NCI-H82 treated with DMSO at 0.1 percent for 48 hours (cell line): Measurements from ENCODE around the gene ADCY4.
A peak's percentile ranks its signal among the peaks of the same experiment; 100 is the strongest.

Experiments
- DNase-seq: peaks from one replicate; lab custom pipeline; 2025; ENCODE audit not compliant: unreplicated experiment; lab: John Stamatoyannopoulos, UW

Gene ADCY4

GRCh38 chr14:24300326-24300980 lies 34.4 kb downstream of the ADCY4 start:
- DNase-seq: no peak

DNA sequence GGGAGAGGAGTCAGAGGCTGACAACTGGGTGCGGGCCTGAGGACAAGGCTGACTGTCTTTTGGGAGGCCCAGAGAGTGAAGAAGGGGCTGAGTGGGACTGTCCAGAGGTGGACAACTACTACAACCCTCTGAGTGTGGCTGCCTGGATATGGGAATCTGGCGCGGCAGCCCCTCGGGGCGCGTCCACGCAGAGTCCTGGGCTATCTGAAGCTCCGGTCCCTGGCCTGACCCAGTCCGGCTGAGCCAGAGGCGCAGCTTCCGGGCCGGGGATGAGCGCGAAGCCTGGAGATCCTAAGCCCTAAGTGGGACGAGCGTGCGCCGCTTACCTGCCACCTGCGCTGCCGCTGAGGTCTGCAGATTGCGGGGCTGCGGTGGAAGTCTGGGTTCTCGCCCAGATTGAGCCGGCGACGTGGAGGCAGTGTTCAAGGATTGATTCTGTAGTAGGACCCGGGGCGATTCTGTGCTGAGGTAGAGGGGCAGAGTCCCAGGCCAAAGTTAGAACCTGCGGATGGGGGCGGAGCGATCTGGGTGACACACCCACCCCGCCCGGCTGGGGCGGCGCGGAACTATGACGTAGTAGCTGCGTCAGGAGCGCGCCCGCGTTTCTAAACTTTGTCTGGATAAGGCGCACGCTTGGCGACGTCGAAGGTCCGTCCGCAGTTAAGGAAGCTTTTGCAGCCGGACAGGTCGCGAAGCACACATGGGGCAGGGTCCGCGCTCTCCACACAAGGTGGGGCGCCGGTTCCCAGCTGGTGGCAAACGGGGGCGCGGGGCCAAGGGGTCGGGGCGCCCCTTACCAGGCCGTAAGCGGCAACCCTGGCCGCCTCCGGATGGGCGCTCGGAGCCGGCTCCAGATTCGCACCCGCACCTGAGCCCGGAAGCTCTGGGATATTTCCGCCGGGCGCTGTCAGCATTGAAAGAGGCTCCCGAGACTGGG lies 35.3 kb downstream of the ADCY4 start, which contains the start of the genes DHRS1 and NOP9:
Gene DHRS1, minus strand, starts transcription at position 526 of the 937 bp plus-strand sequence. CDS start 674 bp downstream, outside the sequence.
Gene NOP9, plus strand, starts transcription at position 596 of the 937 bp plus-strand sequence. Its CDS starts 105 bp downstream, at position 701.
- DNase-seq: peak; percentile 51

DNA sequence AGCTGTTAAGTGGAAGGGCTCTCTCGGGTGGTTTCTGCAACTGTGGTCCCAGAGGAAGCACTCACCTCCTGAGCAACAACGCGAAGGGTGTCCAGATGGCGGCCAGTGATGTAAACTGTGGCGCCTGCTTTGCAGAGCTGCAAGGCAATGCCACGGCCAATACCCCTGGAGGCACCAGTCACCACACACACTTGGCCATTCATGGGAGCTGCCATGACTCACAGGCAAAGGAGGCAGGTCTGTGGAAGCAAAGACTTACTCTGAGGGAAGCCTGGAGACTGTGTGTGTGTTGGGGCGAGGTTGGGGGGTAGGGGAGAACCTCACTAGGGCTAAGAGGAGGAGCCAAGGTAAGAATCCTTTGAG lies 36.0 kb downstream of the ADCY4 start:
- no peak for DNase-seq

GRCh38 chr14:24297190-24297964 lies 37.5 kb downstream of the ADCY4 start:
- DNase-seq: peak; percentile 2

- DNase-seq: no peak
These were observed 38.3 kb downstream of the ADCY4 start for GRCh38 chr14:24296341-24297157.

- DNase-seq: no peak
These were observed 41.3 kb downstream of the ADCY4 start for GRCh38 chr14:24293525-24293924.

GRCh38 chr14:24292118-24292807 lies 42.6 kb downstream of the ADCY4 start:
- no peak for DNase-seq

DNA sequence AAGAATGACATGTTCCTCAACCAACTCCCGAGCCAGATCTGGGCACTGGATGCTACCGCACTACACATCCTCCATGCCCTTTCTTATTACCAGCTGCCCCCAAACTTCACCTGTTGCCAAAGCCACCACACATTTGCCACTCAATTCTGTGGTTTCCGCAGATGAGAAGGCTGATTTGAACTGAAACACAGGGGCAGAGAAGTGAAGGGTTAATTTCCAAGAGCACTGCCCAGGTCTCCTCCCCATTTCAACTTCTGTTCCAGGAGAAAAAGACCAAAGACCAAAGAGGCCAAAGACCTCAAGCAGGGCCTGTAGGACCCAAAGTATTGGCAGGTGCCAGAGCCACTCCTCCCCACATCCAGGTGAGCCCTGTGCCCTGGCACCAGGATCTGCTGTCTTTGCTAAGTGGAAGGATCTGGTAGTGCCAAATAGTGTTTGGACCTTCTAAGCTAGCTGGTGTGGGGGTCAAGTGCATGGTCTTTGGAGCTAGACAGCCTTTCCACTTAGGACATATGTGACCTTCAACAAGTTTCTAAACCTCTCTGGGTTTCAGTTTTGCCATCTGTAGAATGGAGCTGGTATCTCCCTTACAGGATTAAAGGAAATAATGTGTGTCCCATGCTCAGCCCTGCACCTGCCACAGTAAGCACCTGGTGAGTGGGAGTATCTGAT lies 43.3 kb downstream of the ADCY4 start:
- no peak for DNase-seq

DNA sequence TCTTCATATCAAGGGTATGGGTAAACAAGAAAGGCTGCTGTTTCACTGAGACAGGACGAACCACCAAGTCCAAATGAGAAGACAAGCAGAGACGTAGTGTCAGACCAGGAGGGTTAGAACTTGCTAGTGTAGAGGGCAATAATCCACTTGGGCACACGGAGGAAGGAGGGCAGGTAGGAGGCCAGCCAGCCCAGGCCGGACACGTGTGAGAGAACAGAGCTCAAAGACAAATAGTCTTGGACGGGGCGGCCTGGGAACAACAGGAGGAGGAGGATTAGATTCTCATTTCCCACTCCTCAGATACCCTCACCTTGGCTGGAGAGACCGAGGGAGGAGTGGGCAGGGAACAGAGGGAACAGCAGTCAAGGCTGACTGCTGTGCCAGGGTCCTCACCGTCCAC lies 44.1 kb downstream of the ADCY4 start:
- no peak for DNase-seq

GRCh38 chr14:24289649-24290280 lies 45.1 kb downstream of the ADCY4 start:
- no peak for DNase-seq

DNA sequence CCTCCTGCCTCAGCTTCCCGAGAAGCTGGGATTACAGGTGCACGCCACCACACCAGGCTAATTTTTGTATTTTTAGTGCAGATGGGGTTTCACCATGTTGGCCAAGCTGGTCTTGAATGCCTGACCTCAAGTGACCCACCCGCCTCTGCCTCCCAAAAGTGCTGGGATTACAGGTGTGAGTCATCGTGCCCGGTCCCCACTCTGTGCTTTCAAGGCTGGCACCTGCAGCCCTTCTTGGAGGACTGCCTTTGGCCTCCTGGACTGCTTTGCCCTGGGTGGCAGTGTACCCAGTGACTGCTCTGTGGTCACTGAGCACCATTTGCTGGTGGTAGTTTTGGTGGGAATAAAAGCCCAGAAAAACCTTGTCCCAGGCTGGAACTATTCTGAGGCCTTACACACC lies 47.9 kb downstream of the ADCY4 start:
- DNase-seq: no peak

DNA sequence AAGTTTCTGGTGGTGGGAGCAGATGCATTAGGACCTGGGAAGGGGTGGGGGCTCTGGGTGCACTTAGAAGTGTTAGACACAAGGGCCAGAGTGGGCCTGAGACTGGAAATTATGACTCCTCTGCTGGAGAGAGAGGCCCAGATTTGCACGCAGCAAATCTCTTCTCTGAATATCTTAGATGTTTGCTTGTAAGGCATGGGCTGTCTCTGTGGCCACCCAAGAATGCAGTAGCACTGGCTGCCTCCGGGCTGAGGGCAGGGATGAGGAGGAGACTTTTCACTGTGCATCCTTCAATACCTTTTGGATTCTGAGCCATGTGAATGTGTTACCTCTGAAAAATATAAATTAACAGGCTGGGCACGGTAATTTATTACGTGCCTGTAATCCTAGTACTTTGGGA lies 49.5 kb downstream of the ADCY4 start:
- no peak for DNase-seq

GRCh38 chr14:24284501-24285035 lies 50.3 kb downstream of the ADCY4 start:
- no peak for DNase-seq

DNA sequence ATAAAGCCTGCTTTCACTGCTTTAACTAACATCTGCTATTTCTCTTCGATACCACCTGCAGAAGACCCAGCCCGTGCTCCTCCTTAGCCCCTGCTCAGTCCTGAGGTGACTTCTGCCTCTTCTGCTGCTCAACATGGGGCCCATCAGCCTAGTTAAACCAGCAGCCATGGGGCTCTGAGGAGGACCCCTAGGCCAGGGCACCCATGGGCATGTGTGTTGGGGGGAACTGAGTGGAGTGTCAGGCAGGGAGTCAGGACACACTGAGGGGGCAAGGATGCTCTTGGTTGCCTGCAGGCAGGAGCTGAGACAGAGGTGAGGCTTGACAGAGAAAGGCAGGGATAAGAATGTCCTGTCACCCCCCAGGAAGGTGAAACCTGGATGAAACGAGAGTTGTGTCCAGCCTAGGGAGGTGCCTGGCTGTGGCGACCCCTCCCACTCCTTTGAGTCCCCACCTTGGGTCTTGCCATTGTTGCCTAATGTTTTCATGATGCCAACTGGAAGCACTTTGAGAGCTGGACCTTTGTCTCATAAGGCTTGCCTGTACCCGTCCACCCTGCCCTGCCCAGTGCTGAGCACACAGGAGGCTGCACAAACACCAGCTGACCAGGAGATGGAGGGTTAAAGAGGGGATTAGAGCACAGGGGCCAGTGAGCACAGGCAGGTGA lies 50.9 kb downstream of the ADCY4 start:
- DNase-seq: no peak

GRCh38 chr14:24282736-24283135 lies 52.1 kb downstream of the ADCY4 start:
- no peak for DNase-seq

DNA sequence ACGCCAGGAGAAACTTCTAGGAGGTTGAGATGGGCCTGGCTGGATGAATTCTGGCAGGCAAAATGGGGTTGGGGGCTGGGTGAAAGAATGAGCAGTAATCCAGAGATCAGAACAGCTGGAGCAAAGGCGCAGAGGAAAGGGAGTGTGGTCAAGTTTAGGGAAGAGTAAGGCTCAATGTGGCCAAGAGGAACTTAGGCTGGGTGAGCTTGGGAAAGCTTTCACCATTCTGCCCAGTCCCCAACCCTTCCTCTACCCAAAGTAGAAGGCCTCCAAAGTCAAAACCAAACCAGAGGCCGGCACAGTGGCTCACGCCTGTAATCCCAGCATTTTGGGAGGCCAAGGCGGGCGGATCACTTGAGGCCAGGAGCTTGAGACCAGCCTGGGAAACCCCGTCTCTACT lies 53.2 kb downstream of the ADCY4 start:
- no peak for DNase-seq

- no peak for DNase-seq
These were observed 53.9 kb downstream of the ADCY4 start for GRCh38 chr14:24280797-24281460.
